ENCODE results near the gene MYCBP. TPM values are rescaled to one million over a fixed set of nuclear protein-coding genes. Genes with fewer than 3 reads are reported as not detected.
"Not testable (repeated sequence)": the region's sequence is repeated elsewhere in the genome, so short reads cannot be mapped to it uniquely, and the experiment has no call there.

The MYCBP gene
- total RNA-seq, 1 donor = 5.6 TPM

DNA sequence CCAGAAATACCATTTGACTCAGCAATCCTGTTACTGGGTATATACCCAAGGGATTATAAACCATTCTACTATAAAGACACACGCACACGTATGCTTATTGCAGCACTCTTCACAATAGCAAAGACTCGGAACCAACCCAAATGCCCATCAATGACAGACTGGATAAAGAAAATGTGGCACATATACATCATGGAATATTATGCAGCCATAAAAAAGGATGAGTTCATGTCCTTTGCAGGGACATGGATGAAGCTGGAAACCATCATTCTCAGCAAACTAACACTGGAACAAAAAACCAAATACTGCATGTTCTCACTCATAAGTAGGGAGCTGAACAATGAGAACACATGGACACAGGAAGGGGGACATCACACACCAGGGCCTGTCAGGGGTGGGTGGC, 28.1 kb downstream of the MYCBP start:
- H3K27me3 ChIP-seq (ENCODE audit: insufficient read depth, low read length); H3K4me3 ChIP-seq (ENCODE audit: low read length); H3K9me3 ChIP-seq (ENCODE audit: low read depth, low read length): not testable (repeated sequence)
- H3K4me1 ChIP-seq (ENCODE audit: insufficient read depth, low read length) = peaks cover 19% of the 10 kb centered on the region

DNA sequence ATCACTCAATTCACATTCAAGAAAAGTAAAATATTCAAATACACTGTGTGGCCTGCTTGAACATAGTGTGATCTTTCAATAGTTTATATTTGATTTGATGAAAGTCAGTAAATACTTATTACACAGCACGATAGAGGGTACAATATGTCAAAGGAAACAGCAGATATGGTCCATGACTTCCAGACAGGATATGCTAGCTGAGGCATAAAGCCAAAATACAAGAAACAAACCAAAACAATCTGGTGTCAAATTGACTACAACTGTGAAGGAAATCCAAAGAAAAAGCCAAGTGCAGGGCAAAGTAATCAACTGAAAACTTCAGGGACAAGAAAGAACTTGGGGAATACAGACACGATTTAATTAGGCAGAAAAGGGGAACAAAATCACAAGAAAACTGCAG, 32.9 kb downstream of the MYCBP start:
- no peak overlapping the region for H3K4me3 ChIP-seq (ENCODE audit: low read length)

DNA sequence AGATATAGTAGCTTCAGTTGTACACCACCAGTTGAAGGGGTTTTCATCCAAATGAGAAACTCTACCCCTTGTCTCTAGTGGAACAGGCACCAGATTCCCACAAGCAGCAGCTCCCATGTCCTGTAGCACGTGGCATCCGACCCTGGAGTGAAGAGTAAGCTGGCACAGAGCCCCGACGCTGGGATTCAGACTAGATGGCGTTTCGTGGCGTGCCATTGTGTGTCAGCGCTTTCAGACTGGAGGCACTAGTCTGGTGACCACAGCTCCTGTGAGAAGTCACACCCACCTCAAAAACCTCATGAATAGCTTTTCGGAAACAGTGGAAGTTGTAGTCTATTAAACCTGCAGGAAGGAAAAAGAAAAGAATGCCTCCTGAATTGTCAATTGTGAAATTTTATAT, 33.8 kb downstream of the MYCBP start:
- no peak overlapping the region for H3K4me3 ChIP-seq (ENCODE audit: low read length)
- H3K9me3 ChIP-seq (ENCODE audit: low read depth, low read length) = no peaks in the 10 kb centered on the region
- peaks cover 13% of the 10 kb centered on the region for H3K4me1 ChIP-seq (ENCODE audit: insufficient read depth, low read length)
- H3K27me3 ChIP-seq (ENCODE audit: insufficient read depth, low read length) = no peaks in the 10 kb centered on the region

More for the DNA sequence above, 32.9 kb downstream of the MYCBP start:
- H3K27me3 ChIP-seq (ENCODE audit: insufficient read depth, low read length) = no peaks in the 10 kb centered on the region
- H3K4me1 ChIP-seq (ENCODE audit: insufficient read depth, low read length) = peaks cover 5% of the 10 kb centered on the region
- H3K9me3 ChIP-seq (ENCODE audit: low read depth, low read length) = no peaks in the 10 kb centered on the region

DNA sequence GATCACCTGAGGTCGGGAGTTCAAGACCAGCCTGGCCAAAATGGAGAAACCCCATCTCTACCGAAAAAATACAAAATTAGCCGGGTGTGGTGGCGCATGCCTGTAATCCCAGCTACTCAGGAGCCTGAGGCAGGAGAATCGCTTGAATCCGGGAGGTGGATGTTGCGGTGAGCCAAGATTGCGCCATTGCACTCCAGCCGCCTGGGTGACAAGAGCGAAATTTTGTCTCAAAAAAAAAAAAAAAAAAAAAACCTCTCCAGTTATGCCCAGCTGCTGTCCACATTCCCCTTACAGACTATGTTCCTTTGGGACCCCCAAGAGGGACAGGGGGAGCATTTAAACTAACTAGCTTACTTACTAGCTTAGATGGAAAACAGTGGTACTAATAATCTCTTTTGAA, 36.8 kb downstream of the MYCBP start:
- not testable (repeated sequence) for H3K4me3 ChIP-seq (ENCODE audit: low read length); H3K27me3 ChIP-seq (ENCODE audit: insufficient read depth, low read length); H3K9me3 ChIP-seq (ENCODE audit: low read depth, low read length)
- peaks cover 27% of the 10 kb centered on the region for H3K4me1 ChIP-seq (ENCODE audit: insufficient read depth, low read length)

DNA sequence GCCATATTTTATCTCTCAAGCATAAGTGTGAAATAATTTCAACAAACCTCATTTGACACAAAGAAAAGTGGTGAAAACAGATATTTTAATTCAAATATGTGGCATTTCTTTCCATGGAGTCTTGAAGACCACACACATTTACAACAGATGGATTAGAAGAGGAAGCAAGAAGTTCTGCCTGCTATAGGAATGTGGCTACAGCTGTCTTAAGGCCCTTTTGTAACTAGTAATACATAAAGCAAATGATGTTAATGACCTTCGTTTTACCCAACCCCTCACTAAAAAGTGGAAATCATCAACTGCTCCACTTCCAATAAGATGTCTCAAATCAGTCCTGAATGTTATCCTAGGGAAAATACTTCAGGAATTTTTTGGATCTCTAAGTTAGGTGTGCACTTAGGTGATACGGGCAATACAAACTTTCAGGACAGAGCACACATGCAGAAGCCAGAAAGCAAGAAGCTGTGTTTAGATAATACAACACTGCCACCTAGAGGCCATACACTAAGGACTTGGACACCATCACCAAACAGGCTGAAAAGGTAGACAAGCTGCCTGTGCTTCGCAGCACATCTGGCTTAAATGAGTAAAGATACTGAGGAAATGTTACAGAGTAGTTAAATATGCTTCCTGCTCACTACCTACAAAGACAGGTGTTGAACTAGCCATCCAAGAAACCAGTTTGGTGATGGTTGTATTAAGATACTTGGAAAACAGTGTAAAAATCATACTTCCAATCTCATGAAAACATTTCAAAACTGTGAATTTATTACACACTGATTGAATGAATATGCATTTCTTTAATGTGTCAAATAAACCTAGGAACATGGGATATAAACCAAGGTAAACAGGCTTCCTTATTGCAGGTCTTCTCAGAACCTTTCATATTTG, 38.0 kb downstream of the MYCBP start:
- H3K4me3 ChIP-seq (ENCODE audit: low read length) = no peak overlapping the region
- H3K4me1 ChIP-seq (ENCODE audit: insufficient read depth, low read length) = peaks cover 27% of the 10 kb centered on the region
- H3K27me3 ChIP-seq (ENCODE audit: insufficient read depth, low read length) = no peaks in the 10 kb centered on the region
- H3K9me3 ChIP-seq (ENCODE audit: low read depth, low read length) = no peaks in the 10 kb centered on the region

DNA sequence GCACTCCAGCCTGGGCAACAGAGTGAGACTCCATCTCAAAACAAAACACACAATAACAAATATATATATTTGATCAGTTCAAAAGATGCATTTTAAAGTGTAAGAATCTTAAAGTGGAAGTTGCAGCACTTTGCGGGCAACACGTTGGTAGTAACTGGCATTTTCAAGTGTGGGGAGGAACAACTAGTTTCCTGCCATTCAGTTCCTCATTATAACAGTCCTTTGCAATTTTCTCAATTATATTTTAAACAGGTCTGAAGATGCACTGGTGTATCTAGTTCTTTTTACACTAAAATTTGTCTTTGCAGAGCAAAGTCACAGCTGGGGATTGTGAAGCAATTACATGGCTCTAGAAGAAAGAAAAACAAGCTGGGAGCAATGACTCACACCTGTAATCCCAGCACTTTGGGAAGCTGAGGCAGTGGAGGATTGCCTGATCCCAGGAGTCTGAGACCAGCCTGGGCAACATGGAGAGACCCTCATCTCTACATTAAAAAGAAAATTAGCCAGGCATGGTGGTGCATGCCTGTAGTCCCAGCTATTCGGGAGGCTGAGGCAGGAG, 38.8 kb downstream of the MYCBP start:
- Histone ChIP-seq H3K4me1 (ENCODE audit: insufficient read depth, low read length) (peaks cover 27% of the 10 kb centered on the region), H3K9me3 (ENCODE audit: low read depth, low read length) (no peaks in the 10 kb centered on the region), H3K4me3 (ENCODE audit: low read length) (no peak overlapping the region), H3K27me3 (ENCODE audit: insufficient read depth, low read length) (no peaks in the 10 kb centered on the region)

DNA sequence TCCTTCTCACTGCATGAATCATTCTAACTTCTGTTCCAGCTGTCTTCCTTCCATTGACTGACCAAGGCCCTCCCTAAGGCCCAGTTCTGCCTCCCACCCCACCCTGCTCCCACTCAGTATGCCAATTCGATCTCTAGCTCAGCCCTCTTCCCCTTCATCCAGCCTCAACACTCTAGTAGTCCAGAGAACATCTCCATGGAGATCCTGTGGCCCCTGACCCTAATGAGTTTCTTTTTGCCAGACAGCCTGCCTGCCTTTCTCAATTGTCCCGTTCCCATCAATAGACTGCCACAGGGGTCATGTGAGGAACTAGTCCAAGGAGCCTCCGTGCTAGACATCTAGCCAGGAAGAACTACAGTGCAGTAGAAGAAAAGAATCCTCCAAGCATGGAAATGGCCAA, 40.0 kb downstream of the MYCBP start:
- Histone ChIP-seq H3K4me3 (ENCODE audit: low read length) (no peak overlapping the region), H3K4me1 (ENCODE audit: insufficient read depth, low read length) (peaks cover 27% of the 10 kb centered on the region), H3K9me3 (ENCODE audit: low read depth, low read length) (no peaks in the 10 kb centered on the region), H3K27me3 (ENCODE audit: insufficient read depth, low read length) (no peaks in the 10 kb centered on the region)

DNA sequence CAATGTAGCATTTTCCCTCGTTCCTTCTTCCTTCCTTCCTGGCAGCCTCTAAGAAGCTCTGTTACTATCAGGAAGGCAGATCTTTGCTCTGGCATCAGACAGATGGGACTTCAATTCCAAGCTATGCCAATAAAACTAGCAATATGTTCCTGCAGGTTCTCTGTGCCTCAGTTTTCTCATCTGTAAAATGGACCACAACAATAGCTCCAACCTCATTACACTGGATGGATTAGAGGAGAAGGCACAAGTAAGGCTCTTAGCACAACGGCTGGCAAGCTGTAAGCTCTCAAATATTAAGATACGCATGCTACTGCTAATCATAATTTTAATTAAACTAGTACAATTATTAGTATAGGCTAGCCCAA, 40.8 kb downstream of the MYCBP start:
- peaks cover 27% of the 10 kb centered on the region for H3K4me1 ChIP-seq (ENCODE audit: insufficient read depth, low read length)
- no peak overlapping the region for H3K4me3 ChIP-seq (ENCODE audit: low read length)
- no peaks in the 10 kb centered on the region for H3K9me3 ChIP-seq (ENCODE audit: low read depth, low read length)
- H3K27me3 ChIP-seq (ENCODE audit: insufficient read depth, low read length) = no peaks in the 10 kb centered on the region

DNA sequence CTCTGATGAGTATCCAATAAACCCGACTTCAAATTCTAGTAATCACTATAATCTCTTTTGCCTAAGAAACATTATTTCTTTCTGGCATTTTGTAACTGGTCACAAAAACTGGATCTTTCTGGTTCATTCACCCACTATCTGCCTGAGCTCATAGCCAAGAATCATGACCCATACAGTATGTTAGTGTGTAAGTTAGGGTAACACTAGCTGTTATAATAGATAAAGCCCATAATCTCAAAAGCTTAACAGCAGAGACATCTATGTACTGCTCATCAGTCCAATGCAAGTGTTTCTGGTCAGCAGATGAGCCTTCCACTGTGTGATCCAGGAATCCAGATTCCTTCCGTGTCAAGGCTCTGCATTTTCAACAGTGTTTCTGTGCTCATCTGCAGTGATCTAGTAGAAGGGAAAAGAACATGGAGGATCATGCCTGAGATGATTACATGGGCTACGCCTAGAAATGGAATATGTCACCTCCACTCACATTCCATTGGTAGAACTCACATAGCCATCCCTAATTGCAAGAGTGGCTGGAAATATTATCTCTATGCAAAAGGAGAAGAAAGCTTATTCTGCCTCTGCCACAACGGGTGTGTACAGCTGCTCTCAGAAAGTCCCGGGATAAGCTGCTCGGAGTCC, 41.3 kb downstream of the MYCBP start:
- Histone ChIP-seq H3K4me3 (ENCODE audit: low read length) (no peak overlapping the region), H3K27me3 (ENCODE audit: insufficient read depth, low read length) (no peaks in the 10 kb centered on the region), H3K9me3 (ENCODE audit: low read depth, low read length) (no peaks in the 10 kb centered on the region), H3K4me1 (ENCODE audit: insufficient read depth, low read length) (peaks cover 27% of the 10 kb centered on the region)

DNA sequence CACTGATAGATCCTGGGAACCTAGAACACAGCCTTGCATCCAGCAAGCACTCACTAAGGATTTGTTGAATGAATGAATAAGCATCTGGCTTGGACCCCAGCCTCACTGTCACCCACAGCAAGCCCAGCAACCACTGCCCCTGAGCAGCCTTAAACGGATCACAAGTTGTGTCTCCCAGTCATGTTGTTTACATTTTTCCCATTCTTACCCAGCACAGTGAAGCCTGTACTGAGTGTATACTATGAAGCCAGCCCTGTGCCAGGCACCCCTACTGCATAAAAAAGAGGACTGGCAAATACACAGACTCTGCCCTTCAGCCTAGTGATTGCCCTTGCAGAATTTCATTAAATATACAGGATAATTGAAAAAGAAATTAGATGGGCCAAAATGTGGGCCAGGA, 43.8 kb downstream of the MYCBP start:
- Histone ChIP-seq H3K27me3 (ENCODE audit: insufficient read depth, low read length) (no peaks in the 10 kb centered on the region), H3K9me3 (ENCODE audit: low read depth, low read length) (no peaks in the 10 kb centered on the region), H3K4me3 (ENCODE audit: low read length) (no peak overlapping the region), H3K4me1 (ENCODE audit: insufficient read depth, low read length) (peaks cover 14% of the 10 kb centered on the region)

DNA sequence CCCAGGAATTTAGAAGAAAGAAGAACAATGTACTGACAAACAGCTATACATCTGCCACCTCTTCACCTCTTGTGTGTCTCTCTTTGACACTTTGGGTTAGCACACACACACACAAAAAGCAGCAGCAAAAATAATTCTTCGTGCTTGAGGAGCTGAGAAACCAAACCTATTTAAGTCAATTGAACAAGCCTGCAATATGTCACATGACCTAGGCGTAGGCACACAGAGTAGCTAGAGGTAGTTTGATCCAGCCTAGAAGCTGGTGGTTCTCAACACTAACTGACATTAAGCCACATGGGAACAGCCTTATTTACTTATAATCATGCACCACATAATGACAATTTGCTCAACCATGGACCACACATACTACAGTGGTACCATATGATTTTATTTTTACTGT, 45.8 kb downstream of the MYCBP start:
- H3K4me1 ChIP-seq (ENCODE audit: insufficient read depth, low read length) = no peaks in the 10 kb centered on the region
- H3K4me3 ChIP-seq (ENCODE audit: low read length) = no peak overlapping the region
- H3K9me3 ChIP-seq (ENCODE audit: low read depth, low read length) = no peaks in the 10 kb centered on the region
- no peaks in the 10 kb centered on the region for H3K27me3 ChIP-seq (ENCODE audit: insufficient read depth, low read length)

DNA sequence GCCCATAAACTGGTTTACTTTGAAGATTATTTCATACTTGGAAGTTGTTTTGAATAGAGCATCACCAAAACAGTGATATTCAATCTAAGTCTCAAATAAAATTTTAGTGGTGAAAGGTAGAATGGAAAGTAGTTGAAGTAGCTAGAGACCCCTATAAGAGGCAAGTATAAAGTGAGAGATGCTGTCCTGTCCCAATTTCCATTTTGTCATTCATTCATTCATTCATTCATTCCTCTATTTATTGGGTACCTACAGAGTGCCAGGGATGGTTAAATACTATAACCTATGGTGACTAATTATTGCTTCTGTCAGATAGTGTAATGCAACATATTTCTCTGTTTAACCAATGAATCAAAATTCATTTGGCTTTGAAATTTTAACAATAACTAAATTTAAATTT, 46.3 kb downstream of the MYCBP start:
- Histone ChIP-seq H3K9me3 (ENCODE audit: low read depth, low read length) (no peaks in the 10 kb centered on the region), H3K4me3 (ENCODE audit: low read length) (no peak overlapping the region), H3K4me1 (ENCODE audit: insufficient read depth, low read length) (no peaks in the 10 kb centered on the region), H3K27me3 (ENCODE audit: insufficient read depth, low read length) (no peaks in the 10 kb centered on the region)

DNA sequence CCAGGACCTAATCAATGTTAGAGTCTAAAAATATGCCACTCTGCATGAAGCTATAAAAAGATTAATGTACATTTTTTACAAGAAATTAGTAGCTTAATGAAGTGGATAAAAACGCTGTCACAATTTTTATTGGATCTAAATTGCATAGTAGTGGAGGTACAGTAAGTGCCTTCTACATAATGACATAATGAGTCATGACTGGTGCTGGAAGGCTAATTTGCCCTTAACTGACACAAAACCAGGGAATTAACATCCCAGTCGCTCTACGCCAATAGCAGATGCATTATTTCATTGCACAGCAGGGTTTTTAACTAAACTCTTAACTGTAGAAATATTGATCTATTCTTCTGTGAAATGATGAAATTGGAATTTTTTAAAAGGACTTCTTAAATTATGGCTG, 46.9 kb downstream of the MYCBP start:
- H3K27me3 ChIP-seq (ENCODE audit: insufficient read depth, low read length) = no peaks in the 10 kb centered on the region
- no peak overlapping the region for H3K4me3 ChIP-seq (ENCODE audit: low read length)
- H3K9me3 ChIP-seq (ENCODE audit: low read depth, low read length) = no peaks in the 10 kb centered on the region
- no peaks in the 10 kb centered on the region for H3K4me1 ChIP-seq (ENCODE audit: insufficient read depth, low read length)

DNA sequence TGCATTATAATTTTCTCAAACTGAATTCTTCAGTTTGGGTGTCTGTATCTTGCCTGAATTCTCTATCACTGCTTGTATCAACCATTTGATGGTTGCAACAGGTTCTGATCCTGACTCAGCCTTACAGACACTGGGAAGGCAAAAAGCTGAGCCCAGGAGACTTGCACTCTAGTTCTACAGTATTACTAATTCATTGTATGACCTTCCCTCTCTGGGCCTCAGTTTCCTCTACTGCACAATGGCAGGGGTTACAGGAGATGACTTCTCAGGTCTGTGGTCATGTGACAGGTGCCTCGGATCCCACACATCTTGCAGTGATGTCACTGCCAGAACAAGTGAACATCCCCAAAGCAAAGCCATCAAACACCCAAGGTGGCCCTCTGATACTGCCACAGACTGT, 52.3 kb downstream of the MYCBP start:
- peaks cover 37% of the 10 kb centered on the region for H3K27me3 ChIP-seq (ENCODE audit: insufficient read depth, low read length)
- H3K4me3 ChIP-seq (ENCODE audit: low read length) = no peak overlapping the region
- H3K4me1 ChIP-seq (ENCODE audit: insufficient read depth, low read length) = peaks cover 22% of the 10 kb centered on the region

DNA sequence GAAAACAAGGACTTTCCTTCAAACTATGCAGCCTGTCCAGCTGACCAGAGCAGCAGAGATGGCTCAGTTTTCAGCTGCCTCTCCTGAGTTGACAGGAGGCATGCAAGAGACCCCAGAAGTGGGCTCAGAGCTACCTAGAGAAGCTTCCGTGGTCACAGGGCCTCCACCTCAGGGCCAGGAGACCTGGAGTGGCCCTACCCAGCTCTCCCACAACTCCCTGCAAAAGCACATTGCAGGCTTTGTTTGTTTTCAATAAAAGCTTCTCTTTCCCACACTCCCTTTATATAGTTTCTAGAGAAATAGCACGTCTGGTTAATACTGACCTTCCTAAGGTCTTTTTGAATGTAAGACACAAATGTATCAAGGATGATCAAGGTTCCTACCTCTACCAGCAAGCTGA, 53.6 kb downstream of the MYCBP start:
- Histone ChIP-seq H3K4me3 (ENCODE audit: low read length) (no peak overlapping the region), H3K9me3 (ENCODE audit: low read depth, low read length) (no peaks in the 10 kb centered on the region), H3K27me3 (ENCODE audit: insufficient read depth, low read length) (peaks cover 49% of the 10 kb centered on the region), H3K4me1 (ENCODE audit: insufficient read depth, low read length) (peaks cover 22% of the 10 kb centered on the region)

More for the DNA sequence above, 52.3 kb downstream of the MYCBP start:
- H3K9me3 ChIP-seq (ENCODE audit: low read depth, low read length) = no peaks in the 10 kb centered on the region
